GM12891 (cell line): ENCODE measurements around the gene MAGEB3.

ENCODE experiments used
- POLR2A ChIP-seq: IDR thresholded peaks from 2 replicates; pipeline ENCODE4 v1.6.1; 2011; ENCODE audit warnings: low read depth, low read length, control low read depth
- POLR2AphosphoS5 ChIP-seq: IDR thresholded peaks from 2 replicates; pipeline ENCODE4 v1.6.1; 2011; ENCODE audit warnings: low read depth, low read length, control low read depth
- SPI1 ChIP-seq: IDR thresholded peaks from 2 replicates; pipeline ENCODE4 v1.6.1; 2011; ENCODE audit warnings: low read depth, low read length, control low read depth
- TAF1 ChIP-seq: IDR thresholded peaks from 2 replicates; pipeline ENCODE4 v1.6.1; 2011; ENCODE audit warnings: low read depth, low read length, control low read depth

DNA sequence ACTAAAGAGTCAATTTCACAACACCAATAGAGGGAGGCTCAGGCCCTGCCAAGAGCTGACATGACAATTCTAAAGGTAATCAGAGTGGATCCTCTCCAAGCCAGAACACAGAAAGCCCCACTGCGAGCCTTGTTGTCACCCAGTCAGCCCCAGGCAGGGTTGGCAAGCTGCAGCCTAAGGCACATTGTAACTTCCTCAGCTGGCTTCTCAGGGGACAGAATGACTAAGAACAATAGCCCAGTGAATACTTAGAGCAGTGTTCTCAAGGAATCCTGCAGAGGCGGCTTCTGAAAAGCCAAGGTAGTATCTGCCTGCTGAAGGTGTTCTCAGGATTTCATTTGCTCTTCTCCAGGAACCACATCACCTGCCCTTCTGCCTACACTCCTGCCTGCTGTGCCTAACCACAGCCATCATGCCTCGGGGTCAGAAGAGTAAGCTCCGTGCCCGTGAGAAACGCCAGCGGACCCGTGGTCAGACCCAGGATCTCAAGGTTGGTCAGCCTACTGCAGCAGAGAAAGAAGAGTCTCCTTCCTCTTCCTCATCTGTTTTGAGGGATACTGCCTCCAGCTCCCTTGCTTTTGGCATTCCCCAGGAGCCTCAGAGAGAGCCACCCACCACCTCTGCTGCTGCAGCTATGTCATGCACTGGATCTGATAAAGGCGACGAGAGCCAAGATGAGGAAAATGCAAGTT, 11.4 kb downstream of the MAGEB3 start, which contains the start of gene MAGEB4:
- TF ChIP-seq TAF1 (no peak), POLR2AphosphoS5 (no peak), POLR2A (no peak), SPI1 (no peak)
